T-helper 17 cell (primary cell): ENCODE results near the gene PWP1. TPM values are rescaled to one million over a fixed set of nuclear protein-coding genes. Genes with fewer than 3 reads are reported as not detected.

Experiments used
- ATAC-seq: fragments of 150-1000 bp; cut with Tn5 transposase; 2 replicates; pipeline ENCODE4 v1.10.0; 2021; ENCODE audit warnings: mild to moderate bottlenecking, moderate library complexity
- DNase-seq, 3 donors: peaks; one replicate each; pipeline versions ENCODE4 v3.0.0 to v3.0.0-alpha.2; 2020 to 2021
- H3K9me3 ChIP-seq: one replicate; pipeline ENCODE4 v1.7.0; 2013; ENCODE audit warnings: low read length, mild to moderate bottlenecking; ENCODE audit not compliant: control insufficient read depth, poor library complexity, severe bottlenecking
- H3K27ac Mint-ChIP-seq: one replicate; pipeline ENCODE4 v1.8.0; 2022; ENCODE audit warnings: mild to moderate bottlenecking, moderate library complexity, mixed read lengths
- H3K27me3 Mint-ChIP-seq: one replicate; pipeline ENCODE4 v1.8.0; 2022; ENCODE audit warnings: mixed read lengths
- H3K36me3 Mint-ChIP-seq: one replicate; pipeline ENCODE4 v1.8.0; 2022; ENCODE audit warnings: low read depth, mixed read lengths
- H3K4me1 Mint-ChIP-seq: one replicate; pipeline ENCODE4 v1.8.0; 2022; ENCODE audit warnings: mild to moderate bottlenecking, mixed read lengths
- H3K4me3 Mint-ChIP-seq: one replicate; pipeline ENCODE4 v1.8.0; 2022; ENCODE audit warnings: mild to moderate bottlenecking, moderate library complexity, mixed read lengths
- total RNA-seq, 4 donors: library from RNA in 2 of 4; stranded (reverse) in 2 of 4; gene quantifications; one replicate each; pipeline ENCODE4 v1.2.3 and lab custom pipeline; 2022 to 2026

Gene PWP1
- total RNA-seq, 2 donors from 2014 or later, result 24.8 to 26.9 TPM

GRCh38 chr12:107731366-107731765 is 45.8 kb downstream of the PWP1 start:
- Mint-ChIP-seq H3K4me1 (peaks cover 3% of the 10 kb centered on the region), H3K27ac (no peak overlapping the region), H3K4me3 (no peak overlapping the region), H3K27me3 (no peaks in the 10 kb centered on the region), H3K36me3 (peaks cover 13% of the 10 kb centered on the region)
- H3K9me3 ChIP-seq, result no peaks in the 10 kb centered on the region
- DNase-seq (no peak), ATAC-seq (peak; percentile 54)

- Mint-ChIP-seq H3K36me3 (peaks cover 20% of the 10 kb centered on the region), H3K4me1 (peaks cover 7% of the 10 kb centered on the region), H3K4me3 (no peak overlapping the region), H3K27ac (peak overlapping the region; percentile 32), H3K27me3 (no peaks in the 10 kb centered on the region)
- DNase-seq (no peak), ATAC-seq (no peak)
- no peaks in the 10 kb centered on the region for H3K9me3 ChIP-seq
Measured at GRCh38 chr12:107732365-107732764, 46.8 kb downstream of the PWP1 start.

GRCh38 chr12:107734139-107734538 is 48.5 kb downstream of the PWP1 start:
- peaks cover 26% of the 10 kb centered on the region for H3K36me3 Mint-ChIP-seq
- ATAC-seq (no peak), DNase-seq (no peak)
- H3K4me1 Mint-ChIP-seq, result peaks cover 7% of the 10 kb centered on the region
- H3K27ac Mint-ChIP-seq, result no peak overlapping the region
- no peak overlapping the region for H3K4me3 Mint-ChIP-seq
- H3K27me3 Mint-ChIP-seq, result no peaks in the 10 kb centered on the region
- H3K9me3 ChIP-seq, result no peaks in the 10 kb centered on the region

- Mint-ChIP-seq H3K4me3 (no peak overlapping the region), H3K4me1 (peaks cover 7% of the 10 kb centered on the region), H3K27me3 (no peaks in the 10 kb centered on the region), H3K27ac (peak overlapping the region; percentile 68), H3K36me3 (peaks cover 29% of the 10 kb centered on the region)
- no peaks in the 10 kb centered on the region for H3K9me3 ChIP-seq
- DNase-seq (no peak), ATAC-seq (no peak)
Measured at GRCh38 chr12:107735763-107736162, 50.2 kb downstream of the PWP1 start.

GRCh38 chr12:107736914-107737313 is 51.3 kb downstream of the PWP1 start:
- ATAC-seq, result peak; percentile 84
- Mint-ChIP-seq H3K4me3 (no peak overlapping the region), H3K36me3 (peaks cover 33% of the 10 kb centered on the region), H3K27ac (peak overlapping the region; percentile 68), H3K27me3 (no peaks in the 10 kb centered on the region), H3K4me1 (peaks cover 7% of the 10 kb centered on the region)
- H3K9me3 ChIP-seq, result no peaks in the 10 kb centered on the region
- no peak for DNase-seq

GRCh38 chr12:107748472-107748871 is 62.9 kb downstream of the PWP1 start:
- H3K27me3 Mint-ChIP-seq, result no peaks in the 10 kb centered on the region
- H3K36me3 Mint-ChIP-seq, result peaks cover 7% of the 10 kb centered on the region
- H3K27ac Mint-ChIP-seq, result no peak overlapping the region
- H3K9me3 ChIP-seq, result no peaks in the 10 kb centered on the region
- H3K4me1 Mint-ChIP-seq, result peaks cover 5% of the 10 kb centered on the region
- no peak for DNase-seq
- H3K4me3 Mint-ChIP-seq, result no peak overlapping the region
- no peak for ATAC-seq

GRCh38 chr12:107749083-107749482 is 63.5 kb downstream of the PWP1 start:
- H3K4me1 Mint-ChIP-seq, result peaks cover 5% of the 10 kb centered on the region
- ATAC-seq, result no peak

GRCh38 chr12:107759410-107759809 is 73.8 kb downstream of the PWP1 start:
- Mint-ChIP-seq H3K36me3 (no peaks in the 10 kb centered on the region), H3K27ac (peak overlapping the region; percentile 86), H3K4me1 (peaks cover 21% of the 10 kb centered on the region), H3K4me3 (peak overlapping the region; percentile 92), H3K27me3 (no peaks in the 10 kb centered on the region)
- no peak for ATAC-seq
- DNase-seq, result no peak
- H3K9me3 ChIP-seq, result no peaks in the 10 kb centered on the region

More at GRCh38 chr12:107749083-107749482, 63.5 kb downstream of the PWP1 start:
- H3K4me3 Mint-ChIP-seq, result no peak overlapping the region
- peaks cover 6% of the 10 kb centered on the region for H3K36me3 Mint-ChIP-seq
- H3K27ac Mint-ChIP-seq, result no peak overlapping the region
- H3K27me3 Mint-ChIP-seq, result no peaks in the 10 kb centered on the region
- H3K9me3 ChIP-seq, result no peaks in the 10 kb centered on the region
- no peak for DNase-seq

GRCh38 chr12:107760207-107760808 is 74.7 kb downstream of the PWP1 start:
- ATAC-seq (peak; percentile 22), DNase-seq (peak in 2 of 3 donors; percentile 21 to 26)
- Mint-ChIP-seq H3K4me3 (peak overlapping the region; percentile 92), H3K4me1 (peaks cover 21% of the 10 kb centered on the region), H3K27ac (peak overlapping the region; percentile 86), H3K27me3 (no peaks in the 10 kb centered on the region), H3K36me3 (no peaks in the 10 kb centered on the region)
- H3K9me3 ChIP-seq, result no peaks in the 10 kb centered on the region

GRCh38 chr12:107760809-107761501 is 75.4 kb downstream of the PWP1 start, which contains the start of gene PRDM4:
PRDM4 (minus strand) TSS chr12:107761137; CDS start chr12:107760515, 622 bp downstream.
- no peaks in the 10 kb centered on the region for H3K9me3 ChIP-seq
- Mint-ChIP-seq H3K27me3 (no peaks in the 10 kb centered on the region), H3K4me1 (peaks cover 21% of the 10 kb centered on the region), H3K4me3 (peak within 1 kb of the TSS; percentile 92), H3K27ac (peak within 1 kb of the TSS; percentile 90), H3K36me3 (no peaks in the 10 kb centered on the region)
- DNase-seq, result peak; percentile 88 to 90 (median 88)
- peak; percentile 97 for ATAC-seq

GRCh38 chr12:107761502-107761904 is 75.9 kb downstream of the PWP1 start:
- H3K4me1 Mint-ChIP-seq, result peaks cover 19% of the 10 kb centered on the region
- no peaks in the 10 kb centered on the region for H3K9me3 ChIP-seq
- H3K27ac Mint-ChIP-seq, result peak overlapping the region; percentile 90
- H3K27me3 Mint-ChIP-seq, result peaks cover 1% of the 10 kb centered on the region
- no peaks in the 10 kb centered on the region for H3K36me3 Mint-ChIP-seq
- H3K4me3 Mint-ChIP-seq, result peak overlapping the region; percentile 92
- DNase-seq, result no peak
- no peak for ATAC-seq
